HG03025 (cell line): Measurements from ENCODE around the gene NEURL1B.

ENCODE experiments used
- ATAC-seq: cut with Tn5 transposase; IDR thresholded peaks from one replicate; pipeline ENCODE4 v1.9.1; 2021; ENCODE audit warnings: mild to moderate bottlenecking, moderate library complexity; ENCODE audit not compliant: unreplicated experiment, low FRiP score

Gene NEURL1B

DNA sequence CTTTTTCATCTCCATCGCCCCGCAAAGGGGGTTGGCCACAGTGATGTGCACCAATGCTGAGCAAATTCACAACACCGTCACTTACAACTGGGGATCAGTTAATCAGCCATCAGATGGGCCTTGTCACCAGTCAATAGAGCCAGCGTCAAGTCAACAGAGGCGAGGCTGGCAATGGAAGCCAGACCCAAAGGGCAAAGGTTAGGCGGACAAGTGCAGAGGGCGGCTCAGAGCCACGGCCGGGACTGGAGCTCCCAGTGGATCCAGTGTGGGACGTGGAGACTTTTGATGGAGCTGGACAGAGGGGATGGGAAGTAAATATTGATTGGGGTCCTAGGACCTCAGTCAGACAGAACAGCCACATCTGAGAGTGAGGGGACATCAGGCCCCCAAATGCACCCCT, 84.2 kb downstream of the NEURL1B start:
- ATAC-seq: no peak

- no peak for ATAC-seq
These were observed 84.7 kb downstream of the NEURL1B start for GRCh38 chr5:172725785-172726184.

GRCh38 chr5:172726966-172727365, 85.9 kb downstream of the NEURL1B start:
- no peak for ATAC-seq

DNA sequence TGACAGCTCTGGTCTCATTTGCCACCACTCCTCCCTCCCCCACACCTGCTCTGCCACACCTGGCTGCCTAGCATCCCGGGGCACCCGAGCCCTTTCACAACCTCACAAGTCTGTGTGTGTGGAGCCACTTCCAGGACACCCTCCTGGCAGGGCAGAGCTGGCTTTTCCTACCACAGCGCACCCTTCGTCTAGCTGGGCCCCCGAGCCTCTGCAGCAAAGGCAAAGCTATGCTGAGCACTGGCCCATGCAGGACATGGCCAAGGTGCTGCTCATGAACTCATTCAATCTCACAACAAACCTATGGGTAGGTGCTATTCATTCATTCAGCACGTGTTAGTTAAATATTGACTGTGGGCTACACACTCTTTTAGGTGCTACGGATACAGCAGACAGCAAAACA, 86.5 kb downstream of the NEURL1B start:
- ATAC-seq: no peak

GRCh38 chr5:172728481-172729241, 87.6 kb downstream of the NEURL1B start:
- ATAC-seq: no peak

GRCh38 chr5:172729588-172729987, 88.5 kb downstream of the NEURL1B start:
- ATAC-seq: no peak

DNA sequence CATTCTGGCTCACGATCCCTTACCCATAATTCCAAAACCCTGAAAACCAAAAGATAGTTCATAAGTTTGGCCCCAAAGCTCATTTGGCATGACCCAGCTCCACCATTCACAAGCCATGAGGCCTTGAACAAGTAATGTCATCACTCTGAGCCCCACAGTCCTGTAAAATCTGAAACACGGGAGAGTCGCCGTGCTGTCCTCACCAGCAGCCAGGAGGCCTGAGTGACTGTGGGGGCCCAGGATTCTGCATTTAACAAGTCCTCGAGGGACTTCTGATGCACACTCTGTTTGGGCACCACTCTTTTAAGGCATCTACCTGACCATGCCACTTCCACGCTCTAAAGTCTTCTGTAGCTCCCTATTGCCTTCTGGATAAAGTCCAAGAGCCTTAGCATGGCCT, 89.2 kb downstream of the NEURL1B start:
- no peak for ATAC-seq

- no peak for ATAC-seq
These were observed 90.1 kb downstream of the NEURL1B start for GRCh38 chr5:172730981-172731679.

DNA sequence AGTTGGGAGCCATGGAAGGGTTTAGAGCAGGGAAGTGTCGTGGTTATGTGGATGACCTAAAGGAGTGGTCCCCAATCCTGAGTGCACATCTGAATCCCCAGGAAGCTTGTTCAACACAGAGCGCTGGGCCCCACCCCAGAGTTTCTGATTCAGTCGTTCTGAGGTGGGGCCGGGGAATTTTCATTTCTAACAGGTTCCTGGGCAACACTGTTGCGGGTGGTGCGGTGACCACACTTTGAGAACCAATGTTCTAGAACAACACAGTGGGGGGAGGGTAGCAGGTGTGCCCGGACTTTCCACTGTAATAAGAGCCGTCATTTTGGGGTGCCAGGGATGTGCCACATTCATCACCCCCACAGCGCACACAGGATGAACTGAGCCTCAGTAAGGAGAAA, 90.6 kb downstream of the NEURL1B start:
- ATAC-seq: no peak

- no peak for ATAC-seq
These were observed 91.3 kb downstream of the NEURL1B start for GRCh38 chr5:172732201-172732865.

DNA sequence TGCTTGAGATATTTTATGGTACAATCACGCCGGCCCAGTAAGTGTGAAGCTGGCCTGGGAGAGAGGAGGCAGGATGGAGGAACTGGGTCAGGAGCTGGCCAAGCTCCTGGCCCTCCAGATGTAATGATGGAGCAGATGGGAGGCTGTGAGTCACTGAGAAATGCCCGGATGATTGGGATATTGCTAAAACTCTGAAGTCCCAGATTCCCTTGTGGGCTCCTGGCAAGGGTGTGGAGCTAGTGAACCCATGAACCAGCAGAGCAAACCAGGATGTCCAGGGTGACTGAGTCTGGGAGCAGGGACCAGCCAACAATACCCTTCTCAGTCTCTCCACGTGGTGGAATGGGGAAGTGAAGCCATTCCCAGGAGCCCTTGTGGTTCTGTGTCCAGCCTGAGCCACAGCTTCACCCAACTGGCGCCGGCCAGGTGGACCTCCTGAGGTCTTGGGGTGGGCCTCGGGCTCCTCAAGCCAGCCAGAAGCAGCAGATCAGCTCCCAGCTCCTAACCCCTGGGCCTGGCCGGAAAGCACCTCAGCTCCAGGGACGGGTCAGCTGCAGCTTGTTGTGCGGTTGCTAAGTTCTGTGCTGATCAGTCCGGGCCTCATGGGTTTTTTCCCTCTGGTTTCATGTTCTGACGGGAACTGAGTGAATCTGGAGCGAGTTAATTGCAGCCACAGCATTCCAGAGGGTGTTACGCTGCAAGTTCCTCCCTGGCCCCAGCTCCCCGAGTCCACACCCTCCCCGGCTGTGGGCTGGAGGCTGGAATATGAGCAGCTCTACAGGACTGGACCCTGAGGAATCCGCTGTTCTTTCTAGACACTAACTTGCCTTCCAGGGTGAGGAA, 92.3 kb downstream of the NEURL1B start:
- ATAC-seq: no peak

DNA sequence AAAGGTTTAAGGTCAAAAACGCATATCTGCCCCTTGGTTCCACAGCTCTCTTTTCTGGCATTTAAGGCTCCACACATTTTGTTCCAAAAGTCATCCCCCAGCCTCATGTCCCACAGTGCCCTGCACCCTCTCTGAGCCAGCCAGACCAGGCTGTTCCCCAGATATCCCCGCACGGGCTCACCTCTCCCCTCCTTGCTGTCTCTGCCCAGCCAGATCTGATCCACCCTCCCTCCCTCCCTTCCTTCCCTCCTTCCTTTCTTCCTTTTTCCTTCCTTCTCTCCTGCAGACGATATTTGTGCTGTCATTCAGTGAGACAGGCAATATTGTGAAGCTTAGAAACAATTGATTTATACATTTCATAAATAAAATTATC, 92.9 kb downstream of the NEURL1B start:
- no peak for ATAC-seq

GRCh38 chr5:172735141-172735831, 94.2 kb downstream of the NEURL1B start:
- no peak for ATAC-seq

DNA sequence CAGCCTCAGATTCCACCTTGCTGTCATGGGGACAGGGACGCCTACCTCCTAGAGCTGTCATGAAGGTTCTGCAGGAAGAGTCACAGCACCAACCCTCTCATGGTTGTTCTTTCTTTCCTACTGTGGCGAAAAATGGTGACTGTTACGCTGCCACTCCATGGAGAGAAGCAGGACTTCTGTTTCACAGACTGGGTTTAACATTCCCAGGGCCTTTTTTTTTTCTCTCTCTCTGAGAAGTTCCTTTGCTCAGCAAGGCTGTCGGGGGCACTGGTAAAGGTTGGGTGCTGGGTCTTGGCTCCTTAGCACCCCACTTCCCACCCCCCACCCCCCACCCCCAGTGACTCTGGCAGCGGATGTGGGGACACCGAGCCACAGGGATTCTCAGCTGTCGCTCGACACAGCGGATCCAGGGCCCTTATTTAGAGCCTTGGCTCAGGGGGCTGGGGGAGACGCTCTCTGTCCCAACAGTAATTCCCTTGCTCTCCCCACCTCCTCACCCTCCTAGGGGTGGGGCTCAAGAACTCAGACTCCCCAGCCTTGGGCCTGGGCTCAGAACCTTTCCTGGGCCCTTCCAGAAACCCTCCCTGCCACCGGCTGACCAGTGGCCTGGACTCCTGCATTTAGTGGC, 95.6 kb downstream of the NEURL1B start:
- ATAC-seq: no peak

DNA sequence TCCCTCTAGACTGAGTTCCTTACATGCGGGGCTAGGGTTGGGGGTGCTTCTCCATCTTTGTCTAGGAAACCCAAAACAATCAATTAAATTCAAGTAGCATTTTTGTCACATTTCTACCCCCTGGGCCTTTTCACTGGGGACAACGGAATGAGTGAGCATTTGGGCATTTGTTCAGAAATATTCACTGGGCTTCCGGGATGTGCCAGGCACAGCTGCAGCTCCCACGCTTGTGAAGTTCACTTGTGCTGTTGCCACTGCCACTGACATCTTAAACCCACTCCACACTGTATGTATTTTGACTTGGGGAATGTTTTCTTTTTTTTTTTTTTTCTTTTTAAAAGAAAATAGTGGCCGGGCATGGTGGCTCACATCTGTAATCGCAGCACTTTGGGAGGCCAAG, 98.3 kb downstream of the NEURL1B start:
- no peak for ATAC-seq

GRCh38 chr5:172740428-172741205, 99.6 kb downstream of the NEURL1B start:
- no peak for ATAC-seq
